ENCODE measurements around the gene MICU1.

MICU1 gene

DNA sequence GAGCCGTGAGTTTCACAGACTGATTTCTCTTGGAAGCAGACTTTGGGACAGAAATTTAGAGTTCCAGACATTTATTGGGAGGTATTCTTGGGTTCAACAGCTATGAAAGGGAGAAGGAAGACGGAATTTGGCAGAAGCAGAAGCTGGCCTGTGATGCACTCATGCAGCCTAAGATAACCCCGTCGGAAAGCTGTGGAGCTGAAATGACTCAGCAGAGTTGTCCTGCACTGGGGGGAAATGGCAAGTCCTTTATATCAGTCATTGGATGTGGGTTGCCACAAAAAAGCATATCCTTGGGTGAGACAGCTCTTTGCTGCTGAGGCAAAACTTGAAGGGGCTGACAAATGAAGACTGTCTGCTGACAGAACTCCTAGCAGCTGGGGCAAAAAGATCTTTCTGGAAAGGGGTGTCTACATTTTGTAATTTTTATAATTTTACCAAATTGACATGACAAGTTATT, 11.5 kb upstream of the MICU1 start:
- DNase-seq = peak in 5 of 56 donors; percentile 0 to 15 (median 2)

DNA sequence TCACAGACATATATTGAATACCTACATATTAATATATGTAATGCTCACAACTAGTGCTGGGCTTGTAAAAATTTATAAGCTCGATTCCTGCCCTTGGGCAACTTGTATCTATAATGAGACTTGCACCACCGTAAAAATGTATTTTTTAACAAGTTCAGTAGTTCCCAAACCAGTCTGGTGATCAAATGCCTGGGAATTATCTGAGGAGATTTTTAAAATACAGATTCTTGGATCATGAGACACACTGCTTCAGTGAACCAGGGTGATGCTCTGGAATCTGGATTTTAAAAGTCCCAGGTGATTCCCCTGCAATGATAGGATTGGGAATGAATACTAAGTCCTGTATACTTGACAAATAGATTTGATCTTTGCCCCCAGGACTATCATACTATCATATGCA, 4.3 kb upstream of the MICU1 start:
- no peak for DNase-seq

DNA sequence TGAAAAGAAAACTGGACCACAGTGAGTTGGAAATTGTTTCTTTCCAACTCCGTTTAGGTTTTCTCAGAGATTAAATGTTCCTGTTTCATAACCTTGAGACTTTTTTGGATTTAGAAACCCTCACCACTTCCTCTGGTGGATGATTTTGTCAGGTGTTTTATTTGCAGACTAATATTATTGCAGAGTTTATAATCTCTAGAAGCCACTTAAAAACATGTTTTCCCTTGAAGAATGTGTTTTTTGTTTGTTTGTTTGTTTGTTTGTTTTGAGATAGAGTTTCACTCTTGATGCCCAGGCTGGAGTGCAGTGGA, 520 bp upstream of the MICU1 start:
- no peak for DNase-seq

DNA sequence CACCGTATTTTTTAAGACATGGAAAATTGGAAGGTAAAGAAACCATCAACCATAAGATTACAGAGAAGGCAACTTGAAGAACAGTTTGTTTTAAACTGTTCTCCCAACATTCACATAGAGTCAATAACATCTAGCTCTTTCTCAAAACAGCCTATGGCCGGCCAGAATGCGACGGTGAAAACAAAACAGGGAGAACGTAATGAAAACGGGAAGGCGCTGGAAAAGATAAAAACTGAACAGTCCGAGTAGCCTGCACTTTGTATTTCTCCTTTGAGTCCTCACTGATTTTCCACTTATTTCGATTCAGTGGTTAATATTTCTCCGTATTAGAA, 637 bp downstream of the MICU1 start:
- no peak for DNase-seq

DNA sequence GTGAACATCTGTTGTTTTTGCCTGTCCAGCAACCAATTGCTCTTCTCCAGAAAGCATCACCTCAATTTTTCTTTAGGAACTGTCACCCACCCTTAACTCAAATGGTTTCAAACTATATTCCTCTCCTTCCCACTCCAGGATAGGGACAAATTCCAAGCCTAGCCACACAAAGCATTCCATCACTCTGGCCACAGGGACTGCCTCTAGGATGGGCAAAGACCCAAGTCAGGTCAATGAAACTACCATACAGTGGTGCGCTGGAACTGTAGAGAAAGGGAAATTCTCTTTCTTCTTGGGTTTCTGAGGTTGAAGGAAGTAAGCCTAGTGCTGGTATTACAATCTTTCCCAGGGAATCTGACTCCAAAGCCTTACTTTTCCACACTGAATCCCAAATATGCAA, 3.6 kb downstream of the MICU1 start:
- no peak for DNase-seq

DNA sequence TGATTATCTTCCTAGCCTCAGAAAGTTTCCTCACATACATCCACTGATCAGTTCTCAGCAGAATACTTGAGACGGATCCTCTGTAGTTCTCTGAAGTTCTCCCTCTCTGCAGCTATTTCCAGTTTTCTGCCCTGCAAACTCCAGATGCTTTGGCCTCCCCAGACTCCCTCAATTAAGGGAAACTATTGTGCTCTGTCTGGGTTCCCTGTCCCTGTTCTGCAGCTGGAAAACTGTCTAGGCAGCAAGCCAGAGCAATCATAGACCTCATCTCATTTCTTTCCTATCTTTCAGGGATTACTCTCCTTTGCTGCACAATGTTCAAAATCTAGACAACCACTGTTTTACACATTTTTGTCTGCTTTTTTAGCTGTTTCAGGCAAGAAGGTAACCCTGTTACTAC, 9.2 kb downstream of the MICU1 start:
- DNase-seq = peak in 23 of 56 donors; percentile 1 to 60 (median 18)

DNA sequence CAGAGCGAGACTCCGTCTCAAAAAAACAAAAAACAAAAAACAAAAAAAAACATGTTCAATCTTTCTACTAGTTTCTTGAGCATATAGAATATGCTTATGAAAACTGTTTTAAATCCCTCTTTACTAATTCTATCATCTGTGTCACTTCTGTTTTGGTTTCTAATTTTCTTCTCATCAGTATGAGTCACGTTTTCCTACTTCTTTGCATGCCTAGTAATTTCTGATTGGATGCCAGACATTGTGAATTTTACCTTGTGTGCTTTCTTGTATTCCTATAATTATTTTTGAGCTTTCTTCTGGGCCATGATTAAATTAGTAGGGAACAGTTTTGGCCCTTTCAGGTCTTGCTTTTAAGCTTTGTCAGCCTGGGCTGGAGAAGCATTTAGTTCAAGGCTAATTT, 9.9 kb downstream of the MICU1 start:
- no peak for DNase-seq

DNA sequence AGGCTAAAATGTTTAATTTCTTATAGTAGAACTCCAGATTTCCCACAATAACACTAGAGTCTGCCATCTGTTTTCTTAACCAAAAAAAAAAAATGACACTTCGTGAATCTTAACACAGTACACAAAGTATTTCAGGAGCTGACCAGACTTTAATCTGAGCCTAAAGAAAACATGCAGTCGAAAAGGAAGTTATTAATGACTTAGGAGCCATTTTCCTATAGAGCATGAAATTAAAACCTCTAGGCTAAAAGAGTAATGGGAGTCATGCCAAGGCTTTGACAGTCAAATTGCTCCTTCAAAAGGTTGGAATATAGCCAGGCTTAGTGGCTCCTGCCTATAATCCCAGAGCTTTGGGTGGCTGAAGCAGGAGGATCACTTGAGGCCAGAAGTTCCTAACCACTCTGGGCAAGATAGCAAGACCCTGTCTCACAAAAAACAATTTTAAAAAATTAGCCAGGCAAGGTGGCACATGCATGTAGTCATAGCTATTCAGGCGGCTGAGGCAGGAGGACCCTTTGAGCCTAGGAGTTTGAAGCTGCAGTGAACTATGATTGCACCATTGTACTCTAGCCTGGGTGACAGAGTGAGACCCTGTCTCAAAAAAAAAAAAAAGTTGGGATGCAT, 13.6 kb downstream of the MICU1 start:
- no peak for DNase-seq

DNA sequence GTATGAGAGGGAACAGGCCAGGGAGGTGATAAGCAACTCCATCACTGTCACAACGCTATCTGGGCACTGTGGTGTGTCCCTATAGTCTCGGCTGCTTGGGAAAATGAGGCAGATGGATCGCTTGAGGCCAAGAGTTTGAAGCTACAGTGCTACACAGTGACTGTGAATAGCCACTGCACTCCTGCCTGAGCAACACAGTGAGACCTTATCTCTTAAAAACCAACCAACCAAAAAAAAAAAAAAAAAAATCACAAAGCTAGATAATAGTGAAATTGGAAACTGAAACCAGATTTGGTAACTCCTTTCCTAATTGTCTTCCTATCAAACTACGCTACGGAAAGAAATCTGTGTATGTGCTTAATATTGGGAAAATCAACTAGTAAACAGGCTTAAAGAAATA, 14.1 kb downstream of the MICU1 start:
- no peak for DNase-seq

DNA sequence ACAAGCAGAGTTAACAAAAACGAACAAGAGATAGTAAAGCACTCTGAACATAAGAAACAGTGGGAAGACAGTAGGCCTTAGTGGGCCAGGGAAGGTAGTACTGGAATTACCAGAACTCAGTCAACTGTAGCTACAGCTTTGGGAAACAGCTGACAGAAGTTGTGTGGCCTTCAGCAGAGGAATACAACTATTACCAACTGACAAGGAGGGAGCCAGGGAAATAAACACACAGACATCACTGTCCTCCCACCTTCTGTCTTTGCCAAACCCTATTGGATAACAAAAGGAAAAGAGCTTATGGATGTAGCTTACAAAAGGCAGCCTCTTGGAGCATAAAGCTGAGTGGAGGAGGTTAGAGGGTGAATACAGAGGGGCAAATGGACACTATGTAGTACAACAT, 15.4 kb downstream of the MICU1 start:
- DNase-seq = no peak

DNA sequence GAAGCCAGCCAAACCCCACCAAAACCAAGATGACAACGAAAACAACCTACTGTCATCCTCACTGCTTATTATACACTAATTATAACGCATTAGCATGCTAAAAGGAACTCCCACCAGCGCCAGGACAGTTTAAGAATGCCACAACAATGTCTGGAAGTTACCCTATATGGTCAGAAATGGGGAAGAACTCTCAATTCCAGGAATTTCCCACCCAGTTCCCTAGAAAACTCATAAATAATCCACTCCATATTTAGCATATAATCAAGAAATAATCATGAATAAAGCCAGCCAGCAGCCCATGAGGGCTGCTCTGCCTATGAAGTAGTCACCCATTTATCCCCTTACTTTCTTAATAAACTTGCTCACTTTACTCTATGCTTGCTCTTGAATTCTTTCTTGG, 20.8 kb downstream of the MICU1 start:
- DNase-seq = no peak

DNA sequence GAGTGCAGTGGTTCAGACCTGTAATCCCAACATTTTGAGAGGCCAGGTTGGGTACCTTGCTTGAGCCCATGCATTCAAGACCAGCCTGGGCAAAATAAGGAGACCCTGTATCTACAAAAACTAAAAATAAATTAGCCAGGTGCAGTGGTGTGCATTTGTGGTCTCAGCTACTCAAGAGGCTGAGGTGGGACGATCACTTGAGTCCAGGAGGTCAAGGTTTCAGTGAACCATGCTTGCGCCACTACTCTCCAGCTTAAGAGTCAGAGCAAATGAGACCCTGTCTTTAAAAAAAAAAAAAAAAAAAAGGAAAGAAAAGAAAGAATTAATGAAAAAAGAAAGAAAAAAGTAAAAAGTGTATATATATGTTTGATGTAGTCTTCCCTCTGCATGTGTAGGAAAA, 24.7 kb downstream of the MICU1 start:
- no peak for DNase-seq

DNA sequence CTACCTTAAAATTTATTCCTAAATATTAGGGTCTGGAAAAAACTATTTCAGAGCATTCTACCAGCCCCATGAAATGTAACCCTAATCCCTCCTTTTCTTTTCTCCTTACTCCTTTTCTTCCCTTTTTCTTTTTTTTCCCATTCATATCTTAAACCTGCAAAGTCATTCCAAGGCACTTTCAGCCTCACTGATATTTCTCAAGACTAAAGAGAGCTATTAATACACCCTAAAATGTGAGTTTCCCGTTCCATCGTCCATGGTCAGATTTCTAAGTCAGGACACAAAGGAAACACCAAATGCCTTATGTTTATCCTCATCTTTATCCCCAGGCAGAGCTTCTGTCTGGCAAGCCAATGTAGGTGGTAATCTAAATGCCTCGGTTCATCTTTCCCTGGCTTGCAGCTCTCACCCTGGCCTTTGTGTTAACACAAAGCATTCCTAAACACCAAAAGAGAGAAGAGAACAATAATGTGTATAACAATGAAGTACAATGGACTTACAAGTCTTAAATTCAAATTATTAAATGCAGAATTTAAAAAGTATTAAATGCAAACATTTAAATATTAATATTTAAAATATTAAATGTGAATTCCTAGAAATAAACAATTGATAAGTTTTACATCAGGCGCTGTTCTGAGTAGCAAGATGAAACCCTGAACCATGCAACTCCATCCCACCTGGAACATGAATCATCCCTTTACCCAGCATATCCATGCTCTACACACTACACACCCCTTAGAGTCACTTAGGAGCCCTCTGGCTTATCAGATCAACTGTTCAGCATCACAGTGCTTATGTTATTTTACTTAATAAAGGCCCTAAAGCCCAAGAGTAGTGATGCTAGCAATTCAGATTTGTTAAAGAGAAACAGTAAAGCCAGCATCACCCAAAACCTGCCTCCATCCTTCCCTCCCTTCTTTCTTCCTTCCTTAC, 26.8 kb downstream of the MICU1 start:
- no peak for DNase-seq

DNA sequence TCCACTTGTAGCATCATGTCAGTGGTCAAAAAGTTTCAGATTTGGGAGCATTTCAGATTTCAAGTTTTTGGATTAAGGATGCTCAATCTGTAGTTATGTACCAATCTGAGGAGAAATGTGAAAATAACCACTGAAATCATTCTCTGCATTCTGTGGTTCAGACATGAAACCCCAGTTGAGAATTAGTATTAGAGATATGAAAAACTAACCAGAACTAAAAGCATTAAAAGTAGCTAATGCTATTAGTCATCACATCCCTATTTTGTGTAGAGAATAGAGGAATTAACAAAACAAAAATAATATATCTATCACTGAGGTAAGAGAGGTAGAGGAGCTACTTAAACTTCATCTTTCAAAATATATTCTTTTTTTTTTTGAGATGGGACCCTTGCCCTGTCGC, 28.0 kb downstream of the MICU1 start:
- no peak for DNase-seq

DNA sequence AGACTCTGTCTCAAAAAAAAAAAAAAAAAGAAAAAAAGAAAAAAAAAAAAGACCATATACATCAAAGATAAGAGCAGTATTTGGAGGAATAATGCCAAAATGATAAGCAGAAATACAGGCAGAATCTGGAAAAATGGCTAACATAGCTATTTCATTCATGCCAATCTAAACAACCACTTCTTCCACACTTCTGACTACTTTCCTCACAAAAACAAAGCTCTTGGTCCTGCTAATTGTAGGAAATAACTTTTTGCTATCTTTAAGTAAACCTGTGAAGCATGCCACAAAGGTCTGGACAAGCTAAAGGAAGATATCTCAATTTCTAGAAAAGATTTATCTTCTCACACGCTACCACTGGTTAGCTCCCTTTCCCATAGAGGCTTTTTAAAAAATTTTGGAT, 30.4 kb downstream of the MICU1 start:
- DNase-seq = no peak

DNA sequence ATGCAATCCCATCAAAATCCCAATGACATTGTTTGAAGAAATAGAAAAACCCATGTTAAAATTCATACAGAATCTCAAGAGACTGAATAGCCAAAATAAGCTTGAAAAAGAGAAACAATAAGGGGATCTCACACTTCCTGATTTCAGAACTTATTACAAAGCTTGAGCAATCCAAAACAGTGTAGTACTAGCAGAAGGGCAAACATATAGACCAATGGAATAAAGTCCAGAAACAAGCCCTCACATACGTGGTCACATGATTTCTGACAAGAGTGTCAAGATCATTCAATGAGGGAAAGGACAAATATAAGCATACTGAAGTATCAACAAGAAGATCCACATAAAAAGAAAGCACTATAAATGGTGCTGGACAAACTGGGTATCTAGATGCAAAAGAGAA, 31.9 kb downstream of the MICU1 start:
- DNase-seq = no peak

DNA sequence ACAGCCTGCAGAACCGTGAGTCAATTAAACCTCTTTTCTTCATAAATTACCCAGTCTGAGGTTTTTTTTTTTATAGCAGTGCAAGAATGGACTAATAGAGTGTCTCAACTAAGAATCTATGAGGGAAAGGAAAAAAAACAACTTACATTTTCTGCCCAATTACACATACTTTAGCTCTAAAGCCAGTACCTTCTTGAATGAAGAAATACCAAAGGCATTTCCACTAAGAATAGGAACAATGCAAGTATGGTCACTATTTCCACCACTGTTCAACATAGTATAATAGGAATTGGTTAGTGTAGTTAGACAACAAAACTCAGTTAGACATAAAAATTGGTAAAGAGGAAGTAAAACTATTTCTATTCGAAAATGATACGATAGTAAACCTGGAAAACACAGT, 37.6 kb downstream of the MICU1 start:
- no peak for DNase-seq

DNA sequence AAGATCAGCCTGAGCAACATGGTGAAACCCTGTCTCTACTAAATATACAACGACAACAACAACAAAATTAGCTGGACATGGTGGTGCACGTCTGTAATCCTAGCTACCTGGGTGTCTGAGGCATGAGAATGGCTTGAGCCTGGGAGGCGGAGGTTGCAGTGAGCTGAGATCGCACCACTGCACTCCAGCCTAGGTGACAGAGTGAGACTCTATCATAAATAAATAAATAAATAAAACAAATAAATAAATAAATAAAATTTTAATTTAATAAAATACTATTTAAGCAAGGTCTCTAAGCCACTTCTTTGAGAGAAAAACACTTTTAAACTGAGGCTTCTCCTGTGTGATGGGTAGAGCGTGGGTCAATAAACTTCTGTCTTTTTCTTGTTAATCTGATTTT, 38.3 kb downstream of the MICU1 start:
- DNase-seq = no peak

DNA sequence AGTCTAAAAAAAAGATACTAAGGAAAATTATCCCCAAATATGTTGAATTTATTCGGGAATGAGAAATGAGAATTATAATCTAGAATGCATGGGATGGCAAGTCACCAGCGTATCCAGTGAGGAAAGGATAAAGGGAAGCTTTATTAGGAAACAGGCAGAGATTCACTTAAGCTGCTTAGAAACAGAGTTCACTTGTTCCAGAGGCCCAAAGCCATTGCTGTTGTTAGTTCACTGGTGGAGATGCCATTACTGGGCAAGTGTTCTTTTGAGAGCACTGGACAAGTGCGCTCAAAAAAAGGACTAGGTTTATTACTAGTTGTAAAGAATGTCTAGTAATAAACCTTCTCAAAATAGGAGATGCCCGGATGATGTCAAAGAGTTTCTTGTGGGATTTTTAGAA, 51.2 kb downstream of the MICU1 start:
- peak in 9 of 56 donors; percentile 0 to 16 (median 5) for DNase-seq

DNA sequence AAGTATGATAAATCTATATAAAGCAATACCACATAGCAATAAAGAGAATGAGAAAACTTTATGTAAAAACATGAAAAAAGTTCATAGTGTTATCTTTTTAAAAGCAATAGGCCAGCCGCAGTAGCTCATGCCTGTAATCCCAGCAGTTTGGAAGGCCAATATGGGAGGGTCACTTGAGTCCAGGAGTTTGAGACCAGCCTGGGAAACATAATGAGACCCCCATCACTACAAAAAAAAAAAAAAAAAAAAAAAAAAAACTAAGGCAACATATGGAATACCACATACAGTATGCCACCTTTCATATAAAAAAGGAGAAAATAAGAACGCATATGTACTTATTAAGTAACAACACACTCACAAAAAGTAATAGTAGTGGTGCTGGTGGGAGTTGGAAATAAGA, 52.8 kb downstream of the MICU1 start:
- DNase-seq = no peak

DNA sequence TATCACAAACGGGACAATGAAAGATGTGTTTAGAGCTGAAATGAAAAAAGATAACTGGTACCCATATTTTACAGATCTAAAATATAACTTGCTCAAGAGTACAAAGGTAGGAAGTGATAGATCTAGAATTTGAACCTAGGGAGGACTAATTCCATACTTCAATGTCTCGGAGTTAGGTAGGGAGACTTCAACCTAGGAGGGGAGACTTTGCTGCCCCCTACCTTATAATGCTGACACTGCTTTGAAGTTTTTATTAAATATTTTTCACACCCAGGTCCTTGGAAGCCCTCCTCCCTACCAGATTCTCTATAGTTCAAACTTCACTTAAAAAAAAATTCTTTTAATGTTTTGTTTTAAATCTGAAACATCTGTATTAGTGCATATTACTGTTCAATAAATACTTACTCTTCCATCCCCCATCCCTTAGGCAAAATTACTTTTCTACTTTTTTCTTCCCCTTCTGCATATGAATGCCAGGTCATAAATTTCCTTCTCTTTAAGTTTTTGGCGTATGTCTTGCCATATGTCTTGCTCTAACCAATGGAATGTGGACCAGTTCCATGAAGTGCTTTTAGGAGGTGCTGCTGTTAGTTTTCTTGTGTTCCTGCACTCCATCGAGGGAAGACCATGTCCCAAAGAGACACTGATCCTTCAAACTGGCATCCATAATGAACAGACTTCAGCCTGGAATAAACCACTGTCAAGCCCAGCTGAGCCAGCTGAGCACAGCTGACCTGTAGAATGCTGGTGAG, 57.8 kb downstream of the MICU1 start:
- DNase-seq = no peak

DNA sequence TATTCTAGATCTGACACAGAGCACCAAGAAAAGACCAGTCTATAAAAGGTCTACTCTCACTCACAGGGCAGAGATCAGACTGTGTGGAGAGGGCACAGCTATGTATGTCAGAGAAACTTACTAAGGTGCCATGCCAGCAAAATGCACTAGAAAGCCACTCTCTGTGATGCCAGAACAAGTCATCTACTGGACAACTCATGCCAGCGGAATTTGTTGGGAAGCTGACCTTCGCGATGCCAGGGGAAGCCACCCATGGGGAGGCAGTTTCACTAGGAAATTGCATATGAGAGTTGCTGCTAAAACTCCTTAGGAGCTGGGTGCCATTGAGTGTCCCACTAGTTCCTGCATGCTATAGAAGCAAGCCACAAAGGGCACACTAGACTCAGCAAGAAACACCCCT, 58.5 kb downstream of the MICU1 start:
- no peak for DNase-seq

DNA sequence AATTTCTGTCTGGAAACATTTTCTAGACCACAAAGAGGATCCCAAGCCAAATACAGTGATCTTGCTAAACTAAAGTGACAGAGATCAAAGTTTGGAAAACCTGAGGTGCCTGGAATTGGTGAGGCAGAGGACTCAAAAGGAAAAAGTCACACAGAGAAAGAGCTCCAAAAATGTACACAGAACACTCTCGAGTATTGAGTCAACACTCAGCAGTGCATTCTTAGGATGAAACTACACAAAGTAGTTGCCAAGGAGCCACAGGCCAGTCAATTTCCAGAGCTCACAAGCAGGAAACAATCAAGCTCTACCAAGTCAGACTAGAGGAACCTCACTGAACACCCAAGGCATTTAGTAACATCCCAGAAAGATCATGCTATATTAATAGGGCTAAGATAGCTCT, 61.3 kb downstream of the MICU1 start:
- DNase-seq = no peak

Data from nucleus accumbens (tissue), 56 donors.